ENCODE data around the gene MAL. TPM values are rescaled to one million over a fixed set of nuclear protein-coding genes. Genes with fewer than 3 reads are reported as not detected.

Gene MAL
- total RNA-seq, 1 experiment from 2014 or later, result not detected

GRCh38 chr2:95041824-95042442 lies 16.4 kb downstream of the MAL start:
- no peak for TF ChIP-seq CTCF (IDR thresholded peaks at IDR 0.05; ENCODE audit: unreplicated experiment)
- CTCF ChIA-PET, result interaction anchor here (0.5 to 1.9 kb wide), 7 partner anchors 12 to 93 kb away, joined by 3 to 8 read pairs (median 4); no protein-coding TSS in a partner anchor
- BruUV-seq (replicated peaks), result no TSS peak
- Mint-ChIP-seq H3K36me3 (ENCODE audit: insufficient read depth, unreplicated experiment) (no peaks in the 10 kb centered on the region), H3K27me3 (ENCODE audit: insufficient read depth, unreplicated experiment) (peaks cover 21% of the 10 kb centered on the region), H3K4me3 (ENCODE audit: unreplicated experiment) (no peak overlapping the region), H3K27ac (ENCODE audit: low read depth, unreplicated experiment) (no peak overlapping the region), H3K9me3 (ENCODE audit: unreplicated experiment) (peaks cover 26% of the 10 kb centered on the region), H3K4me1 (ENCODE audit: insufficient read depth, unreplicated experiment) (peaks cover 11% of the 10 kb centered on the region)
- intact Hi-C loops (cut with micrococcal nuclease), result no loop called here
- no peak for DNase-seq (ENCODE audit: unreplicated experiment)
- POLR2A ChIA-PET, result no interaction called here

GRCh38 chr2:95042472-95043271 lies 17.2 kb downstream of the MAL start:
- Mint-ChIP-seq H3K9me3 (ENCODE audit: unreplicated experiment) (peaks cover 19% of the 10 kb centered on the region), H3K4me1 (ENCODE audit: insufficient read depth, unreplicated experiment) (peaks cover 11% of the 10 kb centered on the region), H3K4me3 (ENCODE audit: unreplicated experiment) (no peak overlapping the region), H3K27ac (ENCODE audit: low read depth, unreplicated experiment) (no peak overlapping the region), H3K36me3 (ENCODE audit: insufficient read depth, unreplicated experiment) (no peaks in the 10 kb centered on the region), H3K27me3 (ENCODE audit: insufficient read depth, unreplicated experiment) (peaks cover 26% of the 10 kb centered on the region)
- POLR2A ChIA-PET, result interaction anchor here (1.3 kb wide), 1 partner anchor 13 kb away, joined by 3 read pairs; no protein-coding TSS in a partner anchor
- intact Hi-C loops (cut with micrococcal nuclease), result no loop called here
- BruUV-seq (replicated peaks), result no TSS peak
- CTCF ChIA-PET, result interaction anchor here (0.5 to 2.5 kb wide), 10 partner anchors 11 to 93 kb away, joined by 3 to 14 read pairs (median 4); no protein-coding TSS in a partner anchor
- no peak for DNase-seq (ENCODE audit: unreplicated experiment)
- no peak for TF ChIP-seq CTCF (IDR thresholded peaks at IDR 0.05; ENCODE audit: unreplicated experiment)

GRCh38 chr2:95043300-95044093 lies 18.0 kb downstream of the MAL start:
- TF ChIP-seq CTCF (IDR thresholded peaks at IDR 0.05; ENCODE audit: unreplicated experiment), result no peak
- intact Hi-C loops (cut with micrococcal nuclease), result no loop called here
- H3K36me3 Mint-ChIP-seq (ENCODE audit: insufficient read depth, unreplicated experiment), result no peaks in the 10 kb centered on the region
- no peak overlapping the region for H3K4me3 Mint-ChIP-seq (ENCODE audit: unreplicated experiment)
- H3K9me3 Mint-ChIP-seq (ENCODE audit: unreplicated experiment), result peaks cover 11% of the 10 kb centered on the region
- ChIA-PET CTCF (interaction anchor here (0.7 to 2.5 kb wide), 6 partner anchors 12 to 35 kb away, joined by 3 to 14 read pairs (median 4); no protein-coding TSS in a partner anchor), POLR2A (interaction anchor here (1.1 to 1.3 kb wide), 2 partner anchors 9 to 12 kb away, joined by 3 read pairs; no protein-coding TSS in a partner anchor)
- H3K27ac Mint-ChIP-seq (ENCODE audit: low read depth, unreplicated experiment), result no peak overlapping the region
- no TSS peak for BruUV-seq (replicated peaks)
- peak; percentile 75 for DNase-seq (ENCODE audit: unreplicated experiment)
- H3K27me3 Mint-ChIP-seq (ENCODE audit: insufficient read depth, unreplicated experiment), result peaks cover 26% of the 10 kb centered on the region
- H3K4me1 Mint-ChIP-seq (ENCODE audit: insufficient read depth, unreplicated experiment), result peaks cover 11% of the 10 kb centered on the region

Measured in MCF 10A (cell line).